Measurements from ENCODE around the gene TBK1. TPM values are rescaled to one million over a fixed set of nuclear protein-coding genes. Genes with fewer than 3 reads are reported as not detected.

The TBK1 gene
- total and polyA plus RNA-seq, 2 of the 4 experiments (the other 2 are of a cell fraction) = 9.9 to 11.6 TPM

- no peak for DNase-seq
- Histone ChIP-seq H3K9me1 (ENCODE audit: insufficient read depth, low read length) (peaks cover 10% of the 10 kb centered on the region; the same call in 1 of the 2 replicates), H3K36me3 (ENCODE audit: control insufficient read depth, insufficient read depth, low read length) (peaks cover 17% of the 10 kb centered on the region), H3K27ac (ENCODE audit: insufficient read depth, low read length) (no peak overlapping the region), H2AFZ (replicated peaks; ENCODE audit: low read length, poor library complexity) (no peak overlapping the region), H3K27me3 (ENCODE audit: control insufficient read depth, insufficient read depth, low read length) (no peaks in the 10 kb centered on the region), H2BK15ac (ENCODE audit: low read depth, low read length) (no peak overlapping the region), H3K4me1 (ENCODE audit: control insufficient read depth, insufficient read depth, low read length) (peaks cover 23% of the 10 kb centered on the region), H2BK5ac (ENCODE audit: low read depth, low read length, poor library complexity, severe bottlenecking) (no peak overlapping the region), H2AK5ac (ENCODE audit: low read depth, low read length) (no peak overlapping the region), H3K4me2 (ENCODE audit: low read depth, low read length) (no peak overlapping the region), H3K4ac (ENCODE audit: low read depth, low read length) (no peak overlapping the region), H3K56ac (ENCODE audit: extremely low read depth, insufficient read depth, low read length) (no peak overlapping the region), H3K14ac (replicated peaks; ENCODE audit: low read depth, low read length) (no peak overlapping the region), H3K23ac (ENCODE audit: low read depth, low read length) (no peak overlapping the region), H3K9me3 (ENCODE audit: control insufficient read depth, insufficient read depth, low read length) (no peaks in the 10 kb centered on the region), H4K91ac (ENCODE audit: insufficient read depth, low read depth, low read length) (no peak overlapping the region), H3K9ac (ENCODE audit: low read depth, low read length) (no peak overlapping the region), H4K8ac (ENCODE audit: low read depth in 2 of 2, low read length in 2 of 2) (no peak overlapping the region), H2AK9ac (replicated peaks; ENCODE audit: low read depth, low read length, poor library complexity) (no peak overlapping the region), H3K18ac (ENCODE audit: low read depth, low read length) (no peak overlapping the region), H4K5ac (ENCODE audit: low read depth, low read length) (no peak overlapping the region), H2BK20ac (ENCODE audit: low read depth, low read length) (no peak overlapping the region), H3K79me1 (ENCODE audit: low read depth in 1 of 2, low read length in 2 of 2) (peaks cover 27 to 47% of the 10 kb centered on the region in 2 experiments), H4K20me1 (ENCODE audit: insufficient read depth, low read length) (peaks cover 23% of the 10 kb centered on the region; the same call in 1 of the 2 replicates), H2BK120ac (ENCODE audit: low read depth, low read length) (no peak overlapping the region), H3K4me3 (ENCODE audit: insufficient read depth, low read depth, low read length) (no peak overlapping the region)
- no CpG with 5 or more reads among the region's 4 CpGs for WGBS, 2 experiments (ENCODE audit: extremely low coverage in 2 of 2, insufficient read length in 1 of 2)
- TF ChIP-seq RAD21 (IDR thresholded peaks at IDR 0.05; ENCODE audit: low read length) (no peak), ELK1 (IDR thresholded peaks at IDR 0.05; ENCODE audit: borderline replicate concordance, low read depth, low read length) (no peak), NFE2L2 (IDR thresholded peaks at IDR 0.05; ENCODE audit: low read depth, low read length) (no peak), MAZ (IDR thresholded peaks at IDR 0.05; ENCODE audit: borderline replicate concordance, low read depth, low read length) (no peak)
- ATAC-seq (ENCODE audit: low read depth) = no peak
- BruUV-seq (replicated peaks) = no TSS peak
- intact Hi-C loops (cut with micrococcal nuclease) = no loop called here
- ChIA-PET POLR2A (ENCODE audit: unreplicated experiment) (no interaction called here), CTCF (interaction anchor here (0.6 kb wide), 1 partner anchor 33 kb away, joined by 5 read pairs; no protein-coding TSS in a partner anchor)
- dilution Hi-C loops (cut with HindIII; ENCODE audit: low sequenced_read_pairs, unreplicated experiment) = no loop called here
- in situ Hi-C loops (cut with MboI; ENCODE audit: low sequenced_read_pairs) = no loop called here
Measured at GRCh38 chr12:64457923-64458322, 6.0 kb downstream of the TBK1 start.

All from IMR-90 (cell line).